Endodermal cell (in vitro differentiated cells): Measurements from ENCODE around the gene PICALM. TPM values are rescaled to one million over a fixed set of nuclear protein-coding genes. Genes with fewer than 3 reads are reported as not detected.
A peak's percentile ranks its signal among the peaks of the same experiment; 100 is the strongest.

Source experiments
- DNase-seq: peaks from one replicate; pipeline ENCODE4 v3.0.0-alpha.2; 2017
- H3K27ac ChIP-seq: 2 replicates; pipeline ENCODE4 v1.5.1; 2013; ENCODE audit warnings: mild to moderate bottlenecking, low read depth, low read length, moderate library complexity
- H3K27me3 ChIP-seq: 2 replicates; pipeline ENCODE4 v1.6.1; 2013; ENCODE audit warnings: mild to moderate bottlenecking, low read length, moderate library complexity; ENCODE audit not compliant: insufficient read depth, control insufficient read depth, poor library complexity, severe bottlenecking
- H3K36me3 ChIP-seq: 2 replicates; pipeline ENCODE4 v1.7.0; 2013; ENCODE audit warnings: mild to moderate bottlenecking, low read length, moderate library complexity; ENCODE audit not compliant: control insufficient read depth, insufficient read depth
- H3K4me1 ChIP-seq: one replicate; pipeline ENCODE4 v1.7.0; 2013; ENCODE audit warnings: low read length; ENCODE audit not compliant: control insufficient read depth, insufficient read depth
- H3K4me3 ChIP-seq: 2 replicates; pipeline ENCODE4 v1.5.1; 2013; ENCODE audit warnings: mild to moderate bottlenecking, low read length, moderate library complexity
- H3K9ac ChIP-seq: 2 replicates; pipeline ENCODE4 v1.6.1; 2013; ENCODE audit warnings: mild to moderate bottlenecking, low read length, moderate library complexity; ENCODE audit not compliant: poor library complexity, severe bottlenecking; ENCODE audit errors: extremely low read depth
- H3K9me3 ChIP-seq: 2 replicates; pipeline ENCODE4 v1.6.1; 2013; ENCODE audit warnings: mild to moderate bottlenecking, low read length, moderate library complexity; ENCODE audit not compliant: control insufficient read depth
- H3K27ac Mint-ChIP-seq: 2 replicates; pipeline ENCODE4 v1.8.0; 2020; ENCODE audit warnings: mixed read lengths
- H3K27me3 Mint-ChIP-seq: 2 replicates; pipeline ENCODE4 v1.8.0; 2021; ENCODE audit warnings: mild to moderate bottlenecking, mixed read lengths; ENCODE audit not compliant: insufficient read depth
- H3K36me3 Mint-ChIP-seq: 2 replicates; pipeline ENCODE4 v1.8.0; 2020; ENCODE audit warnings: low read depth, mixed read lengths
- H3K4me1 Mint-ChIP-seq: 2 replicates; pipeline ENCODE4 v1.8.0; 2020; ENCODE audit warnings: mixed read lengths
- H3K4me3 Mint-ChIP-seq: 2 replicates; pipeline ENCODE4 v1.8.0; 2020; ENCODE audit warnings: mild to moderate bottlenecking, moderate library complexity, mixed read lengths
- H3K9me3 Mint-ChIP-seq: 2 replicates; pipeline ENCODE4 v1.8.0; 2020; ENCODE audit warnings: mild to moderate bottlenecking, mixed read lengths
- CTCF ChIP-seq: fragments of 200-600 bp; sonication (generic); conservative IDR thresholded peaks from 2 replicates; pipeline ENCODE4 v1.5.0; 2021; ENCODE audit warnings: antibody characterized with exemption, mild to moderate bottlenecking
- WGBS, 2 experiments: methylation state at CpG; one replicate each; pipeline versions ENCODE4 v1.1.5 to v1.1.7; 2013; ENCODE audit warnings: missing lambda C conversion rate in 2 of 2, mixed read lengths in 1 of 2; ENCODE audit not compliant: insufficient coverage in 1 of 2, insufficient read length in 1 of 2; 5-methylcytosine and 5-hydroxymethylcytosine counted together
- total RNA-seq, 2 donors: library from RNA; stranded (reverse); fragmentation: NEBNext Ultra II Directional in 1 of 2; extraction: Animal tissue kit (Norgen Biotek cat#: 25700) in 1 of 2; gene quantifications; 2 replicates in 1 of 2; 3 replicates in 1 of 2; pipeline ENCODE4 v1.2.1, GENCODE V29; 2021

The PICALM gene
- total RNA-seq, 2 donors from 2014 or later: 120 to 129 TPM

- Histone ChIP-seq H3K4me3 (peak overlapping the region; percentile 90), H3K27ac (peak overlapping the region; percentile 91), H3K27me3 (no peaks in the 10 kb centered on the region), H3K4me1 (peaks cover 4% of the 10 kb centered on the region), H3K36me3 (no peaks in the 10 kb centered on the region), H3K9me3 (no peaks in the 10 kb centered on the region), H3K9ac (peak overlapping the region; percentile 64)
- H3K4me3 Mint-ChIP-seq: peak overlapping the region; percentile 100
- no peaks in the 10 kb centered on the region for H3K36me3 Mint-ChIP-seq
- WGBS, 2 experiments: 0% methylated on average over 5 to 42 of the region's 47 CpGs
- no peaks in the 10 kb centered on the region for H3K27me3 Mint-ChIP-seq
- peak overlapping the region; percentile 97 for H3K27ac Mint-ChIP-seq
- no peak for TF ChIP-seq CTCF
- peaks cover 38% of the 10 kb centered on the region for H3K4me1 Mint-ChIP-seq
- DNase-seq: peak; percentile 74
- H3K9me3 Mint-ChIP-seq: no peaks in the 10 kb centered on the region
Observed at GRCh38 chr11:86068138-86068871, 579 bp downstream of the PICALM start.

- Histone ChIP-seq H3K9me3 (no peaks in the 10 kb centered on the region), H3K4me3 (peak overlapping the region; percentile 90), H3K9ac (peak overlapping the region; percentile 64), H3K27ac (peak overlapping the region; percentile 91), H3K4me1 (peaks cover 4% of the 10 kb centered on the region), H3K27me3 (no peaks in the 10 kb centered on the region), H3K36me3 (no peaks in the 10 kb centered on the region)
- Mint-ChIP-seq H3K4me1 (peaks cover 40% of the 10 kb centered on the region), H3K4me3 (peak overlapping the region; percentile 100), H3K27ac (peak overlapping the region; percentile 97), H3K27me3 (no peaks in the 10 kb centered on the region), H3K36me3 (no peaks in the 10 kb centered on the region), H3K9me3 (no peaks in the 10 kb centered on the region)
- DNase-seq: no peak
- 0 to 8% methylated on average over 2 to 4 of the region's 5 CpGs for WGBS, 2 experiments
- TF ChIP-seq CTCF: no peak
Observed at GRCh38 chr11:86067851-86068137, 1.1 kb downstream of the PICALM start.

GRCh38 chr11:86067009-86067850 is 1.7 kb downstream of the PICALM start:
- Mint-ChIP-seq H3K9me3 (no peaks in the 10 kb centered on the region), H3K4me3 (peak overlapping the region; percentile 100), H3K36me3 (no peaks in the 10 kb centered on the region), H3K27ac (peak overlapping the region; percentile 97), H3K27me3 (no peaks in the 10 kb centered on the region), H3K4me1 (peaks cover 42% of the 10 kb centered on the region)
- Histone ChIP-seq H3K27ac (no peak overlapping the region), H3K9me3 (no peaks in the 10 kb centered on the region), H3K9ac (peak overlapping the region; percentile 64), H3K4me3 (peak overlapping the region; percentile 90), H3K27me3 (no peaks in the 10 kb centered on the region), H3K4me1 (peaks cover 4% of the 10 kb centered on the region), H3K36me3 (no peaks in the 10 kb centered on the region)
- DNase-seq: no peak
- no peak for TF ChIP-seq CTCF
- WGBS, 2 experiments: 3 to 9% methylated on average over 6 to 11 of the region's 11 CpGs
